Subcutaneous preadipocyte (primary cell): ENCODE results near the gene KIAA0408. TPM values are rescaled to one million over a fixed set of nuclear protein-coding genes. Genes with fewer than 3 reads are reported as not detected.

Experiments used
- small RNA-seq: library from RNA; depleted of rRNA; stranded (forward); fragments of <200 nt; gene quantifications from one replicate; pipeline ENCODE3, GENCODE V24; 2012
- total RNA-seq: library from RNA; depleted of rRNA; stranded (reverse); fragments of >200 nt; gene quantifications from 2 replicates; pipeline ENCODE4 v1.2.3, GENCODE V29; 2012

Gene KIAA0408
- 0.37 and 0.39 TPM in 2 replicates for total RNA-seq

GRCh38 chr6:127459231-127459641 is at the start of gene KIAA0408:
TSS of gene KIAA0408 (minus strand) at chr6:127459389. CDS start at chr6:127453981, 5,408 bp downstream.

Small RNA genes lying within 50 kb of the gene (small RNA-seq; reads per million reads assigned to genes)
- gene KIAA0408, result not detected

Other genes starting within 250 kb of the KIAA0408 start
- 27.4 and 31.6 TPM in 2 replicates for gene RNF146, start 192.5 kb downstream of the KIAA0408 start, total RNA-seq
- gene ECHDC1, start 115.8 kb downstream of the KIAA0408 start, total RNA-seq, result 54.0 and 63.9 TPM in 2 replicates
- 0.20 TPM in 1 of 2 replicates, not detected in the other for gene C6orf58, start 117.8 kb upstream of the KIAA0408 start, total RNA-seq